Hippocampal formation (tissue), 2 donors: ENCODE results near the gene S100A11.

Experiments used
- DNase-seq, 2 donors: peaks; one replicate each; lab custom pipeline; 2025; lab: John Stamatoyannopoulos, UW

Gene S100A11

GRCh38 chr1:152001631-152002584 is 34.9 kb downstream of the S100A11 start:
- DNase-seq = peak; percentile 45 to 66

- no peak for DNase-seq
Measured at GRCh38 chr1:152000964-152001630, 35.7 kb downstream of the S100A11 start.

GRCh38 chr1:151998611-151999362 is 38.0 kb downstream of the S100A11 start:
- DNase-seq = no peak

GRCh38 chr1:151997284-151997570 is 39.6 kb downstream of the S100A11 start:
- DNase-seq = no peak

GRCh38 chr1:151995774-151996173 is 41.0 kb downstream of the S100A11 start:
- no peak for DNase-seq

GRCh38 chr1:151994956-151995355 is 41.8 kb downstream of the S100A11 start:
- no peak for DNase-seq

- no peak for DNase-seq
Measured at GRCh38 chr1:151993734-151994496, 42.9 kb downstream of the S100A11 start, which contains the start of gene S100A10. Gene S100A10 (minus strand): TSS chr1:151993859. CDS start chr1:151986230, 7,629 bp downstream.

GRCh38 chr1:151993084-151993733 is 43.6 kb downstream of the S100A11 start:
- DNase-seq = no peak

GRCh38 chr1:151992303-151993083 is 44.3 kb downstream of the S100A11 start:
- DNase-seq = no peak

- DNase-seq = no peak
Measured at GRCh38 chr1:151991663-151992302, 45.0 kb downstream of the S100A11 start.

- no peak for DNase-seq
Measured at GRCh38 chr1:151990856-151991198, 46.0 kb downstream of the S100A11 start.

- DNase-seq = no peak
Measured at GRCh38 chr1:151990058-151990855, 46.5 kb downstream of the S100A11 start.

- DNase-seq = no peak
Measured at GRCh38 chr1:151989211-151989862, 47.5 kb downstream of the S100A11 start.

- no peak for DNase-seq
Measured at GRCh38 chr1:151988405-151988923, 48.3 kb downstream of the S100A11 start.

- no peak for DNase-seq
Measured at GRCh38 chr1:151986501-151987190, 50.2 kb downstream of the S100A11 start.

- DNase-seq = no peak
Measured at GRCh38 chr1:151985768-151986167, 51.0 kb downstream of the S100A11 start.

GRCh38 chr1:151985270-151985669 is 51.5 kb downstream of the S100A11 start:
- no peak for DNase-seq
